22Rv1 (cell line): ENCODE measurements around the gene NUDT2.
"Not testable (repeated sequence)": the region's sequence is repeated elsewhere in the genome, so short reads cannot be mapped to it uniquely, and the experiment has no call there.

Experiments
- ZFX ChIP-seq: fragments of 450-650 bp; IDR thresholded peaks from 2 replicates; pipeline ENCODE4 v1.6.1; 2017; ENCODE audit warnings: antibody characterized with exemption, borderline replicate concordance
- TF ChIP-seq, protein P1 (sequence below): fragments of 450-650 bp; IDR thresholded peaks from 2 replicates; pipeline ENCODE4 v1.5.1; 2017; ENCODE audit warnings: mild to moderate bottlenecking

DNA sequence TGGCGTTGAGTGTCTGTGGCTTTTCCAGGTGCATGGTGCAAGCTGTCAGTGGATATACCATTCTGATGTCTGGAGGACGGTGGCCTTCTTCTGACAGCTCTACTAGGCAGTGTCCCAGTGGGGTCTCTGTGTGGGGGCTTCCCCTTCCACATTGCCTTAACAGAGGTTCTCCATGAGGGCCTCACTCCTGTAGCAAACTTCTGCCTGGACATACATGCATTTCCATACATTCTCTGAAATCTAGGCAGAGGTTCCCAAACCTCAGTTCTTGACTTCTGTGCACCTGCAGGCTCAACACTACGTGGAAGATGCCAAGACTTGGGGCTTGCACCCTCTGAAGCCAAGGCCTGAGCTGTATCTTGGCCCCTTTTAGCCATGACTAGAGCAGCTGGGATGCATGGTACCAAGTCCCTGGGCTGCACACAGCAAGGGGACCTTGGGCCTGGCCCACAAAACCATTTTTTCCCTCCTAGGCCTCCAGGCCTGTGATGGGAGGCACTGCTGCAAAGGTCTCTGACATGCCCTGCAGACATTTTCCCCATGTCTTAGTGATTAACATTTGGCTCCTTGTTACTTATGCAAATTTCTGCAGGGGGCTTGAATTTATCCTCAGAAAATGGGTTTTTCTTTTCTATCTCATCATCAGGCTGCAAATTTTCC lies 38.5 kb downstream of the NUDT2 start:
- TF ChIP-seq, protein P1, sequence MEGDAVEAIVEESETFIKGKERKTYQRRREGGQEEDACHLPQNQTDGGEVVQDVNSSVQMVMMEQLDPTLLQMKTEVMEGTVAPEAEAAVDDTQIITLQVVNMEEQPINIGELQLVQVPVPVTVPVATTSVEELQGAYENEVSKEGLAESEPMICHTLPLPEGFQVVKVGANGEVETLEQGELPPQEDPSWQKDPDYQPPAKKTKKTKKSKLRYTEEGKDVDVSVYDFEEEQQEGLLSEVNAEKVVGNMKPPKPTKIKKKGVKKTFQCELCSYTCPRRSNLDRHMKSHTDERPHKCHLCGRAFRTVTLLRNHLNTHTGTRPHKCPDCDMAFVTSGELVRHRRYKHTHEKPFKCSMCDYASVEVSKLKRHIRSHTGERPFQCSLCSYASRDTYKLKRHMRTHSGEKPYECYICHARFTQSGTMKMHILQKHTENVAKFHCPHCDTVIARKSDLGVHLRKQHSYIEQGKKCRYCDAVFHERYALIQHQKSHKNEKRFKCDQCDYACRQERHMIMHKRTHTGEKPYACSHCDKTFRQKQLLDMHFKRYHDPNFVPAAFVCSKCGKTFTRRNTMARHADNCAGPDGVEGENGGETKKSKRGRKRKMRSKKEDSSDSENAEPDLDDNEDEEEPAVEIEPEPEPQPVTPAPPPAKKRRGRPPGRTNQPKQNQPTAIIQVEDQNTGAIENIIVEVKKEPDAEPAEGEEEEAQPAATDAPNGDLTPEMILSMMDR = not testable (repeated sequence)
- not testable (repeated sequence) for TF ChIP-seq ZFX
